ENCODE measurements around the gene SUPT3H. TPM values are rescaled to one million over a fixed set of nuclear protein-coding genes. Genes with fewer than 3 reads are reported as not detected.

Gene SUPT3H
- 18.8 and 25.0 TPM in 2 replicates for total RNA-seq (2021; fragmentation: NEBNext Ultra II Directional; extraction: Animal tissue kit (Norgen Biotek cat#: 25700))
- 14.7 and 23.0 TPM in 2 replicates for polyA plus RNA-seq (2011; rRNA removed)
- 20.5 TPM for polyA plus RNA-seq (2011; cell fraction: cytosol; rRNA removed)
- polyA plus RNA-seq (2011; cell fraction: nucleus; rRNA removed) = 21.5 TPM
- 19.8 to 23.9 TPM (median 21.9 TPM) in 4 replicates for polyA plus RNA-seq (2012, experiment 1 of 2)
- polyA plus RNA-seq (2012, experiment 2 of 2) = 5.6 TPM
- 19.0 TPM for polyA plus RNA-seq (2013, experiment 1 of 2)
- 22.8 TPM for polyA plus RNA-seq (2013, experiment 2 of 2)
- polyA minus RNA-seq (2011; rRNA and poly(A)+ RNA removed) = 33.6 and 42.7 TPM in 2 replicates
- 16.9 TPM for polyA minus RNA-seq (2011; cell fraction: cytosol; rRNA and poly(A)+ RNA removed)
- polyA minus RNA-seq (2011; cell fraction: nucleus; rRNA and poly(A)+ RNA removed) = 45.3 TPM
- long read RNA-seq, experiment 1, partial matches to known transcripts = 1 of 8 reads
- long read RNA-seq, experiment 1, other reads (novel, unspliced or antisense) = 6 of 8 reads
- long read RNA-seq, experiment 2, partial matches to known transcripts = 1 of 6 reads
- long read RNA-seq, experiment 2, other reads (novel, unspliced or antisense) = 5 of 6 reads

DNA sequence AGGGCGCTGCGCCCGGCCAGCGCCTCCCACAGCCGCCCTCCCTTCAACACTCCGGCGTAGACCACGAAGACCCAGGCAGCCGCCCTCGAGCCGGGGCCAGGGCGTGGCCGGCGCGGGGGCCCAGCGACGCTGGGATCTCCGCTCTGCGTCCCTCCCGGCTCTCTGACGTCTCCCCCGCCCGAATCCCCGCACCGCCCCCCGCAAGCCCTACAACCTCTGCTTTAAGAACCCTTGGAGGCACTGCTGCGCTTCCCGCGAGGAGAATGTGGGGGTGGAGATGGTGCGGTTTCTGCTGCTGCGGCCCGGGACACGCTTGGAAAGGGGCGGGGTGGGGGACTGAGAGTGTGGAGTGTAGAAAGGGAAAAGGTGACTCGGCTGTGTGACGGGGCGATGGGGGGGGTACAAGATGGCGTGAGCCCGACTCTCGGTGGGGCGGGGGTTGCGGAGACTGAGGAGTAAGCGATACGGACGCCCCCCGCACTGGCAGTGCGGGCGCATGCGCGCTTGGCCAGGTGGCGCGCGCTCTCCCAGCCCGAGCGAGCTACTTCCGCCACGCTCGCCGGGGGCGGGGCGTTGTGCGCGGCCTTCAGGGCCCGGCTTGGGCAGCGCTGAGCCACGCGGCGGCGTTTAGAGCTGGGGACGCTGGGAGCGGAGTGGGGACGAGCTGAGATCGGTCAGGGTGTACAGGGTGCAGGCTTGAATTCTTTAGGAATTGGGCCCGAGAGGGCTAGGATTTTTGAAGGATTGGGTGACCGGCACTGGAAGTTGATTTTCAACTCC lies at the start of gene SUPT3H:
TSS of gene SUPT3H (minus strand) at position 381 of the 780 bp plus-strand sequence.
- DNase-seq (ENCODE audit: low read depth in 1 of 2, low spot score in 2 of 2) = peak; percentile 90 to 91
- no peak for TF ChIP-seq GABPA (IDR thresholded peaks at IDR 0.05; ENCODE audit: borderline replicate concordance, insufficient read depth, low read length)
- TF ChIP-seq SIRT6 (IDR thresholded peaks at IDR 0.05; ENCODE audit: low read length) = no peak
- TF ChIP-seq CREB1 (IDR thresholded peaks at IDR 0.05) = peak; percentile 72
- TF ChIP-seq TCF12 (IDR thresholded peaks at IDR 0.05; ENCODE audit: low read depth, low read length) = no peak
- peak; percentile 90 for TF ChIP-seq TAF1 (IDR thresholded peaks at IDR 0.05; ENCODE audit: low read depth, low read length)
- TF ChIP-seq BACH1 (IDR thresholded peaks at IDR 0.05; ENCODE audit: low read length) = no peak; the same call in 1 of the 2 replicates
- TF ChIP-seq KDM5A (IDR thresholded peaks at IDR 0.05; ENCODE audit: low read length) = no peak
- no peak for TF ChIP-seq ZNF274 (IDR thresholded peaks at IDR 0.05; ENCODE audit: borderline replicate concordance, extremely low read depth, low read length)
- TF ChIP-seq RXRA (IDR thresholded peaks at IDR 0.05; ENCODE audit: insufficient read depth, low read depth, low read length) = no peak

More for the DNA sequence above, at the start of gene SUPT3H:
- Histone ChIP-seq H4K5ac (ENCODE audit: insufficient read length, low read depth, low read length) (peak within 1 kb of the TSS; percentile 88), H3K14ac (ENCODE audit: insufficient read length) (no peak within 1 kb of the TSS), H3K27ac (ENCODE audit: low read depth, low read length) (peak within 1 kb of the TSS; percentile 86), H3K4me3 (ENCODE audit: extremely low read depth in 1 of 4, insufficient read depth in 2 of 4, low read depth in 3 of 4, low read length in 4 of 4) (peak within 1 kb of the TSS; percentile 83 to 92 (median 89)), H3K79me2 (ENCODE audit: control insufficient read depth in 1 of 2, insufficient read depth in 2 of 2, low read length in 2 of 2) (peaks cover 0 to 37% of the 10 kb centered on the region in 2 experiments; a peak in 2 of 4 replicates), H3K27me3 (replicated peaks in 1 of 4; ENCODE audit: control insufficient read depth in 3 of 4, extremely low read depth in 1 of 4, insufficient read depth in 3 of 4, low read length in 3 of 4) (no peaks in the 10 kb centered on the region), H2BK12ac (ENCODE audit: low read depth, low read length) (peak within 1 kb of the TSS; percentile 60; the same call in 1 of the 2 replicates), H3K23ac (ENCODE audit: insufficient read length) (no peak within 1 kb of the TSS), H3K18ac (ENCODE audit: extremely low read depth, low read length) (peak within 1 kb of the TSS; percentile 75), H2BK5ac (ENCODE audit: low read depth, low read length) (peak within 1 kb of the TSS; percentile 88), H3K56ac (replicated peaks; ENCODE audit: insufficient read length, low read depth, low read length) (peak within 1 kb of the TSS; percentile 90), H2BK15ac (ENCODE audit: low read length) (peak within 1 kb of the TSS; percentile 37; the same call in 1 of the 2 replicates), H2BK20ac (ENCODE audit: low read length) (no peak within 1 kb of the TSS), H3K4me2 (ENCODE audit: insufficient read depth in 1 of 2, low read depth in 2 of 2, low read length in 2 of 2) (peak within 1 kb of the TSS; percentile 89 to 90), H2BK120ac (replicated peaks; ENCODE audit: low read depth, low read length) (no peak within 1 kb of the TSS), H2AK5ac (ENCODE audit: low read depth, low read length) (no peak within 1 kb of the TSS), H4K8ac (ENCODE audit: extremely low read depth, insufficient read depth, low read length) (peak within 1 kb of the TSS; percentile 94), H3K4ac (replicated peaks; ENCODE audit: insufficient read length, low read depth, low read length) (no peak within 1 kb of the TSS), H3K23me2 (ENCODE audit: low read depth, low read length) (peaks cover 7% of the 10 kb centered on the region), H3K79me1 (ENCODE audit: low read depth, low read length) (no peaks in the 10 kb centered on the region; the same call in 1 of the 2 replicates), H3K9ac (replicated peaks in 1 of 4; ENCODE audit: extremely low read depth in 1 of 4, low read depth in 3 of 4, low read length in 3 of 4) (peak within 1 kb of the TSS; percentile 76 to 91 (median 84)), H3K4me1 (replicated peaks in 1 of 4; ENCODE audit: control insufficient read depth in 3 of 4, insufficient read depth in 4 of 4, low read length in 3 of 4) (peaks cover 0 to 4% (median 3%) of the 10 kb centered on the region in 4 experiments; a peak in 4 of 7 replicates), H4K20me1 (replicated peaks in 1 of 2; ENCODE audit: control insufficient read depth in 1 of 2, insufficient read depth in 2 of 2, low read length in 2 of 2) (no peaks in the 10 kb centered on the region), H4K91ac (replicated peaks; ENCODE audit: insufficient read length, low read length) (peak within 1 kb of the TSS; percentile 2), H2AFZ (ENCODE audit: low read length) (peak within 1 kb of the TSS; percentile 89), H3K9me3 (ENCODE audit: insufficient read depth in 2 of 2, low read depth in 1 of 2, low read length in 1 of 2) (no peaks in the 10 kb centered on the region), H3K36me3 (ENCODE audit: control insufficient read depth in 2 of 4, insufficient read depth in 4 of 4, low read length in 3 of 4) (no peaks in the 10 kb centered on the region)
- 2% methylated on average over 44 of the region's 75 CpGs; no CpG with 5 or more reads in 1 of the 2 experiments for WGBS, 2 experiments (ENCODE audit: extremely low coverage in 1 of 2, insufficient coverage in 1 of 2, insufficient read length in 1 of 2, insufficient replicate concordance in 2 of 2, low coverage in 1 of 2, low lambda C conversion rate in 2 of 2, missing lambda C conversion rate in 1 of 2)
- FAIRE-seq = no peak
- POLR2A ChIA-PET (ENCODE audit: partially characterized antibody) = interaction anchor here (0.6 to 2.2 kb wide), 20 partner anchors 10 to 902 kb away, joined by 3 to 20 read pairs (median 4); no protein-coding TSS in a partner anchor
- CTCF ChIA-PET (ENCODE audit: partially characterized antibody) = interaction anchor here (0.6 to 1.9 kb wide), 5 partner anchors 11 to 344 kb away, joined by 3 to 5 read pairs (median 3); no protein-coding TSS in a partner anchor
